Measurements from ENCODE around the gene EME1.

The EME1 gene

GRCh38 chr17:50364715-50365114 is 8.3 kb upstream of the EME1 start:
- DNase-seq, result no peak
- peaks cover 10% of the 10 kb centered on the region for H3K4me1 ChIP-seq
- TF ChIP-seq CTCF (IDR thresholded peaks at IDR 0.05; ENCODE audit: low read depth, low read length), result no peak
- H3K27me3 ChIP-seq, result no peaks in the 10 kb centered on the region
- H3K36me3 ChIP-seq, result peaks cover 33% of the 10 kb centered on the region
- no peak overlapping the region for H3K4me3 ChIP-seq (ENCODE audit: low read depth, low read length)
- no peaks in the 10 kb centered on the region for H3K9me3 ChIP-seq

- H3K36me3 ChIP-seq, result peaks cover 38% of the 10 kb centered on the region
- H3K27me3 ChIP-seq, result no peaks in the 10 kb centered on the region
- H3K4me1 ChIP-seq, result peaks cover 10% of the 10 kb centered on the region
- no peaks in the 10 kb centered on the region for H3K9me3 ChIP-seq
- no peak for TF ChIP-seq CTCF (IDR thresholded peaks at IDR 0.05; ENCODE audit: low read depth, low read length)
- no peak overlapping the region for H3K4me3 ChIP-seq (ENCODE audit: low read depth, low read length)
- DNase-seq, result no peak
Measured at GRCh38 chr17:50365165-50365564, 7.9 kb upstream of the EME1 start.

GRCh38 chr17:50365649-50366393 is 7.2 kb upstream of the EME1 start:
- H3K36me3 ChIP-seq, result peaks cover 43% of the 10 kb centered on the region
- no peak for DNase-seq
- no peak for TF ChIP-seq CTCF (IDR thresholded peaks at IDR 0.05; ENCODE audit: low read depth, low read length)
- H3K9me3 ChIP-seq, result no peaks in the 10 kb centered on the region
- no peaks in the 10 kb centered on the region for H3K27me3 ChIP-seq
- H3K4me1 ChIP-seq, result peaks cover 10% of the 10 kb centered on the region
- no peak overlapping the region for H3K4me3 ChIP-seq (ENCODE audit: low read depth, low read length)

- DNase-seq, result no peak
- Histone ChIP-seq H3K36me3 (peaks cover 53% of the 10 kb centered on the region), H3K4me1 (peaks cover 12% of the 10 kb centered on the region), H3K4me3 (ENCODE audit: low read depth, low read length) (no peak overlapping the region), H3K9me3 (no peaks in the 10 kb centered on the region), H3K27me3 (no peaks in the 10 kb centered on the region)
- TF ChIP-seq CTCF (IDR thresholded peaks at IDR 0.05; ENCODE audit: low read depth, low read length), result no peak
Measured at GRCh38 chr17:50367401-50367800, 5.6 kb upstream of the EME1 start.

- Histone ChIP-seq H3K4me3 (ENCODE audit: low read depth, low read length) (no peak overlapping the region), H3K27me3 (no peaks in the 10 kb centered on the region), H3K4me1 (0 out of 2 replicates have a peak, but pooled peaks cover 2% of the 10 kb centered on the region), H3K9me3 (no peaks in the 10 kb centered on the region), H3K36me3 (peaks cover 53% of the 10 kb centered on the region)
- DNase-seq, result no peak
- TF ChIP-seq CTCF (IDR thresholded peaks at IDR 0.05; ENCODE audit: low read depth, low read length), result no peak
Measured at GRCh38 chr17:50370052-50370451, 3.0 kb upstream of the EME1 start.

GRCh38 chr17:50371526-50371925 is 1.5 kb upstream of the EME1 start:
- no peak for TF ChIP-seq CTCF (IDR thresholded peaks at IDR 0.05; ENCODE audit: low read depth, low read length)
- Histone ChIP-seq H3K9me3 (no peaks in the 10 kb centered on the region), H3K4me3 (ENCODE audit: low read depth, low read length) (peak overlapping the region; percentile 97), H3K36me3 (peaks cover 52% of the 10 kb centered on the region), H3K4me1 (0 out of 2 replicates have a peak, but pooled peaks cover 2% of the 10 kb centered on the region), H3K27me3 (no peaks in the 10 kb centered on the region)
- no peak for DNase-seq
